Head of caudate nucleus (tissue), 42 donors: ENCODE measurements around the gene EXOSC2.
"Not testable (repeated sequence)": the region's sequence is repeated elsewhere in the genome, so short reads cannot be mapped to it uniquely, and the experiment has no call there.

Source experiments
- DNase-seq, 42 donors: peaks; one replicate each; pipeline versions ENCODE4 v3.0.0 to v3.0.0-alpha.2; 2020 to 2021; ENCODE audit warnings: mixed read lengths in 7 of 42
- intact Hi-C: fragments of 100-400 bp; cut with DNase I; formaldehyde crosslinking; loops from one replicate; pipeline ENCODE4 v1.15.0; 2022

The EXOSC2 gene

DNA sequence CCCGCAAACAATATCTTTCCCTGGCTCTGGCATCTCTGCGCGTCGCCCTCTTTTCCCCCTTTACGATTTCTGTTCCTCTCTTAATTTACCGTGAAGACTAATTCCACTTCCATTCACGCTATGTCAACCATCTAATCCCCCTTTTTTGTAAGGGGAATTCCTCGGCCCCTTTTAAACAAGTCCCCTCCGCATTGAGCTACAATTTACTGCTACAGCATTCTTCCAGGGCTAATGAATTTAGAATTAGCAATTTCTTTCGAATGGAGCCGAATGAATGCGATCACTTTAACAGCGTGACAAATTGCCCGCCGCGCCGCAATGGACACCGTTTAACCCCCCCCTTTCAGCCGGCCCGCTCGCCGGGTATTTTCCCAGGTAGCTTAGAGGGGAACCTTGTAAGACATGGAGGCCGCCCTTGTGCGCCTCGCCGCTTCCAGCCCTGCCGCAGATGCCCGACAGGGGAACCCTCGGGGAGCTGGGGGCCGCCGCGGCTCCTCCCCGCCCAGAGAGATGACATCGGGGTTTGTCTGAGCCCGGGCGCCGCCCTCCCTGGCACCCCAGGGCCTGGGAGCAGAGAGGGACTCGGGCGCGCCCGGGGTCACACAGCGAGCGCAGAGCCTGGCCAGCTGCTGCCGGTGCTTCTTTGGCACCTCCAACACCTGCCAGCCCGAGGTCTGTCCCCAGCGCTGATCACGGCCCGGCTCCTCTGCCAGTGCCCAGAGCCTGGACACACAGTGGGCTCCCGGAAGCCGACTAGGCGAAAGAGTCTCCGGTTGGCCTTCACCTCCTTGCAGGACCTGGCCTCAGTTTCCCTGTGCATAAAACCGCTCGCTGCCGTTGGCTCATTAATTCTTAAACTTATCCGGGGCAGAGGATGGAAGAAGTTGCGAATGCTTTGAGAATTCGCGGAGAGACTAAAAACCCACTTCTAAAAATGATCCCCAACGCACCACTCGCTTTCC, 27.9 kb upstream of the EXOSC2 start:
- intact Hi-C loops: no loop called here
- no peak for DNase-seq

DNA sequence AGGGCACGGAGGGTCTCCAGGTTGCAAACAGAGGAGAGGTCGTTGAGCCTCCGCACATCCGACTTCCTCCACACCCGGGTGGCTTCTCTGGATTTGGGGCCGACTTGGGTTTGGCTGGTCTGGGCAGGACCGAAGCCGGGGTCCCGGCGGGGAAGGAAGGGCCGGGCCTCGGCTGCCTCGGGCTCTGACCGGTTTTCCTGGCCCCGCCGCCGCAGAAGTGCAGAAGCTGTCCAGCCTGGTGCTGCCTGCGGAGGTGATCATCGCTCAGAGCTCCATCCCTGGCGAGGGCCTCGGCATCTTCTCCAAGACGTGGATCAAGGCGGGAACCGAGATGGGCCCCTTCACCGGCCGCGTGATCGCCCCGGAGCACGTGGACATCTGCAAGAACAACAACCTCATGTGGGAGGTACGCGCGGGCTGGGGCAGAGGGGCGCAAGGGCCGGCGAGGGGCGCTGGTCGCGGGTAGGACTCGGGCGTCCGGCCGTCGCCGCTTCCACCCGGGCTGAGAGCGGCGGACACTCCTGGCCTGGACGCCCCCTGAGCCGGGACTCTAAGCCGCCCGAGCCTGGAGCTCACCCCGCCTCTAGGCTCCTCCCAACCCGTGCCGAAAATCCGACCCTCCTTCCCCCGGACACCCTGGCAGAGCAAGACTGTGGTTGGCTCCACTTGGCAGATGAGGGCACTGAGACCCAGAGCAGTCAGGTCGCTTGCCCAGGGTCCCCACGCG, 27.0 kb upstream of the EXOSC2 start:
- intact Hi-C loops: no loop called here
- DNase-seq: no peak

DNA sequence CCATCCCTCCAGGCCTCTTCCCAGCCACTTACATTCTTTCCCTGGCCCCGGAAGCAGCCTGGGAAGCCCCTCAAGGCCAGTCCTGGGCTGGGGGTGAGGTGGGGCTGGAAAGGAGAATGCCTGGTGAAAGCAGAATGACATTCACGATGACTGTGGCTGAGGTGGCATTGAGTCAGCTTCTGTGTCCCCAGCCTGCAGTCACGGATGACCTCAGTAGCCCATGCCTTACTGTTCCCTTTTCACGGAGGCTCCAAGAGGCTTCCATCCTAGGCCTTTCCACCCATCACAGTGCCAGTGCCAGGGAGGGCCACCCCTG, 26.5 kb upstream of the EXOSC2 start:
- intact Hi-C loops: no loop called here

DNA sequence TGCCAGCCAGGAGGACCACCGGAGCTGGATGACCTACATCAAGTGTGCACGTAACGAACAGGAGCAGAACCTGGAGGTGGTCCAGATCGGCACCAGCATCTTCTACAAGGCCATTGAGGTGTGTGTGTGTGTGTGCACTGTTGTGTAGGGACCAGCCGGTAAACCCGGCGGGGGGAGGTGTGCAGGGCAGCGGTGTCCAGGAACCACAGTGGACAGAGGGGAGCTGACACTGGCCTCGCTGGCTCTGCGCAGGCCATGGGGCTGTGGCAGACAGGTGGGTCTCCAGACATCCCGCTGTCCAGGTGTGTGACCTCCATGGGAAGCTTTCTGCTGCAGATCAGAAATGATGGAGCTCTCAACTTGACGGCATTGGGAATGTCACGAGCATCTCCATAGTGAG, 25.4 kb upstream of the EXOSC2 start:
- no peak for DNase-seq
- intact Hi-C loops: no loop called here

More for the DNA sequence above, 26.5 kb upstream of the EXOSC2 start:
- no peak for DNase-seq

DNA sequence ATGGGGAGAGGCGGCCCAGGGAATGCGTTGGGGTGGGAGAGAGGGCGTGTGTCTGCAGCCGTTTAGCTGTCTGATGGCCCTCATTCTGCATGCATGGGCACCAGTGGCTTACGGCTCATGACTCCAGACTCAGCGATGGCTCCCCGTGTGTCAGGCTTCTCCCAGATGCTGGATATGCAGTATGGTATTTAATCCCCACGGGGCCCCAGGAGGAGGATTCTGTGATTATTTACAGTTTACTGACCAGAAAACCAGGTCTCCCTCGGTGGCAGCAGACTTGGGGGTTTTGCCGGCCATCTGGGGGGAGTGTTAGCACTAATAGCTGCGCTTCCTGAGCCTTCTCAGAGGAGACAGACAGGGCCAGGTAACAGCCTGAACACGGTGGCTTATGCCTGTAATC, 24.9 kb upstream of the EXOSC2 start:
- intact Hi-C loops: no loop called here
- DNase-seq: no peak

DNA sequence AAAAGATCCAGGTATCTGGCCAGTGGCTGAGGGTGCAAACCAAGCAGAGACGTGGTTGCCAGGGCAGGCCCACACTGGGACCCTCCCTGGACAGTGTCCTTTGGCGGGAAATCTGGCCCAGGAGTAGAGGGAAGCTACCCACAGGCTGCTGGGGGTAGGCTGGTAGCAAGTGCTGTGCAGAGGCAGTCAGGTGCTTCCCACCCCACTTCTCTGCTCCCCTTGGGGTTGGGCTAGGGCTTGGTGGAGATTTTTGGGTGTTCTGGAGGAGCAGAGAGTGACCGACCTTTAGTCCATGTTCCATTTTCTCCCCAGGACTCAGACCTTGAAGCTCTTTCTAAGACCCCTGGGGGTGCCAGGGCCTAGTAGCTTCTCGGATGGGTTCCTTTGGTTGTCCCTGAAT, 23.6 kb upstream of the EXOSC2 start:
- intact Hi-C loops: no loop called here
- no peak for DNase-seq

DNA sequence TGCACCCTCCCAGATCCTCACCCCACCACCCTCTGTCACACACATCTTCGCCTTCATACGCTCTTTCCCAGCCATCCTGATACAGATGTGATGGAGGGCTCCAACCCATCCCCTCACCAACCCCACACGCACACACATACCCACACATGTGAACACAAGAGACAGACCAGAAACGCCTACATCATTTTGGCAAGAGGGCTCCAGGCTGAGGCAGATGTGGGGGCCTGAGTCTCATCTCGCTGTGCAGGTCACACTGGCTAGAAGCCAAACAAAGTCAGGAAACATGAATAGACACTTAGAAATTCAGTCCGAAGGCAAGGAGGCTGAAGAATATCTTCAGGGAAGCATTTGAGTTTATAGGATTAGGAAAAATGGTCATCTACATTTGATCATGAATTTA, 22.9 kb upstream of the EXOSC2 start:
- intact Hi-C loops: no loop called here
- DNase-seq: no peak

DNA sequence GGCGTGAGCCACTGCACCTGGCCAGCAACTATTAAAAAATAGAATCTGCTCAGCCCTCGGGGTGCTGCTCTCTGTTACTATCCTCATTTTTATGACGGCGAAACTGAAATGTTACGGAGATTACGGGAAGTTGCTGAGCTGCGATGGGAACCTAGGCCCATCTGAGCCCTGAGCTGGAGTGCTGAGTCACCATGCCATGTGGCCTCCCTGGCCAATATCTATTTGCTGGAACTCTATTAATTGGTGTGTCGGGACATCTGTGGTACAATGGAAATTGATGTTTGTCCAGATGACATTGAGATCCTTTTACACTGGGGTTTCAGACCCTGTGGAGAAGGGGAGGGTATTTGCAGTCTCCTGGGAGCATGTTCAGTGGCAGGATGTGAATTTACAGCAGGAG, 21.1 kb upstream of the EXOSC2 start:
- no peak for DNase-seq
- intact Hi-C loops: no loop called here

DNA sequence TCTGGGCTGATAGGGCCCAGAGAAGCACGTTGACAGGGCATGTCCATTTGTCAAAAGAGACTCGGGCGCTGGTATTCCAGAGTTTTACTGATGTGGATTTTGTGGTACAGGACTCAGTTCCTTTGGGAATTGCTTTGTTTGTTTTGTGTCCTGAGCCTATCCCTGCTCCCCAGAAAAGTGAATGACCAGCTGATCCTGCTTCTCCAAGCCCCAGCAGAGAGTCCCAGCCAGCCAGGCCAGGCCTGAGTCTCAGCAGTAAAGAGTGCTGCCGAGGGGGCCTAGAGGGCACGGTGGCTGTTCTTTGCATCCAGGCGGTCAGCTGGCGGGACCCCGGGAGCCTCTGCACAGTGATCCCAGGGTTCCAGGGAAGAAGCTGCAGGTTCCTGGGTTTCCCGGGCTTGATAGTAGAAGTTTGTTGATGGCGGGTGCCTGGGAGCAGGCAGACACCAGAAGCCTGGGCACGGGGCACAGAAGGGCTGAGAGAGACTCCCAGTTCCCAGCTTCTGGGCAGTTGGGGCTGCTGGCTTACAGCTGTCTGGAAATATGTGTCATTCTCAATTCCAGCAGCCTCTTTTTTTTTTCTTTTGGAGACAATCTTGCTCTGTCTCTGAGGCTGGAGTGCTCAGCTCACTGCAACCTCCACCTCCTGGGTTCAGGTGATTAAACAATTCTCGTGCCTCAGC, 20.5 kb upstream of the EXOSC2 start:
- DNase-seq: no peak
- intact Hi-C loops: no loop called here

DNA sequence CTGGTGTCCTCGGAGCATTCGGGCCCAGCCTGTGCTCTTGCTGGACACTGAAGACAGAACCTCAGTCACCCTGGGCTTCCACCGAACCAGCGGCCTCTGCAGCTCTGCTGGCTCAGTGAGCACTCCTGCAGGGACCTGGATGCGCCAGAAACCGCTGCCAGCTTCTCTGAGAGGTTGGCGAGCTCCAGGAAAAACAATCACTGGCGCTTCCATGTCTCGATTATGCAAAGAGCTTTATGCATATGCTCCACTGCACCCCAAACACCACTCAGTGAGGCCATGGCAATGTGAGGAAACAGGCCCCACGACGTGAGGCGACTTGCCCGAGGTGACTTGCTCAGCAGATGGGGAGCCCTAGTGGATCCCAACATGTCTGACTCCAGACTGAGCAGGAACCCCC, 18.2 kb upstream of the EXOSC2 start:
- intact Hi-C loops: no loop called here
- peak in 1 of 42 donors; percentile 6 for DNase-seq

DNA sequence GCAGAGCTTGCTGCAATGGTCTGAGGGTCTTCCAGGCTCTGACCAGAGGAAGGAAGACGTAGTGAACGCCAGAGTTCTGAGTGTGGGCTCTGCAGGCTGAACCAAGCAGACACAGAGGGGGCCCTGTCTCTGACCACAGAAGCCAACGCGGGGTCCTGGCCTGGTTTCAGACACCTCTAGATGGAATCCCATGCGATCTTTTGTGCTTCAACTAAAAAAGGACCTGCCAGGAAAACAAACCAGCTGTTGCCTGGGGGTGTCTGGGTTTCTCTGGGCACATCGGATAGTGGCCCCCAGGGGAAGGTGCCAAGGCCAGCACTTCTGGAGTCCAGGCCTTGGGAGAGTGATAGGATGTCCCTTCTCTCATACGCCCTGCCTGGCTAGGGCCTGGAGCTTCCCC, 16.3 kb upstream of the EXOSC2 start:
- intact Hi-C loops: no loop called here
- DNase-seq: no peak

DNA sequence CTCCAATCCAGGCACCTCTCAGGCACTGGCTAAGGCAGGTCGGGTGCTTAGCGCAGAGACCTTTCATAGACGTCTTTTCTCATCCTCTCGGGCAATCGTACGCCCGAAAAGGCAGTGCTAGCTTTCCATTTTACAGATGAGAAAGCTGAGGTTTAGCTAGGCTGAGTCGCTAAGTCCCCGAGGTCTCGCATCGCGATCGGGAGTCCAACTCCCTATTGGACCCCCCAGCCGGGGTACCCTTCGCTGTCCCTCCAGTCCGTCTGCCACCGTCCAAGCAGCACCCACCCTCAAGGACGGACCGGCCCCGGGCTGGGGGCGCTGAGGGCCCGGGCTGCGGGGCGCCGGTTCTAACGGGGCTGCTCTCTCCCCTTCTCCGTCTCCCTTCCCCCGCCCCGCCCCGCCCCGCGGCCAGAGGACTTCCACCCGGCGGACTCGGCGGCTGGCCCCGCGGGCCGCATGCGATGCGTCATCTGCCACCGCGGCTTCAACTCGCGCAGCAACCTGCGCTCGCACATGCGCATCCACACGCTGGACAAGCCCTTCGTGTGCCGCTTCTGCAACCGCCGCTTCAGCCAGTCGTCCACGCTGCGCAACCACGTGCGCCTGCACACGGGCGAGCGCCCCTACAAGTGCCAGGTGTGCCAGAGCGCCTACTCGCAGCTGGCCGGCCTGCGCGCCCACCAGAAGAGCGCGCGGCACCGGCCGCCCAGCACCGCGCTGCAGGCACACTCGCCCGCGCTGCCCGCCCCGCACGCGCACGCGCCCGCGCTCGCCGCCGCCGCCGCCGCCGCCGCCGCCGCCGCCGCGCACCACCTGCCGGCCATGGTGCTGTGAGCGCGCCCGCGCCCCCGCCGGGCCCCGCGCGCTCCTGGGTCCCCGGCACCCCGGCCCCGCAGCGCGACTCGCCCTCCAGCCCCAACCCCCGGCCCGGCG, 12.5 kb upstream of the EXOSC2 start:
- DNase-seq: peak in 41 of 42 donors; percentile 22 to 86 (median 67)
- intact Hi-C loops: no loop called here

DNA sequence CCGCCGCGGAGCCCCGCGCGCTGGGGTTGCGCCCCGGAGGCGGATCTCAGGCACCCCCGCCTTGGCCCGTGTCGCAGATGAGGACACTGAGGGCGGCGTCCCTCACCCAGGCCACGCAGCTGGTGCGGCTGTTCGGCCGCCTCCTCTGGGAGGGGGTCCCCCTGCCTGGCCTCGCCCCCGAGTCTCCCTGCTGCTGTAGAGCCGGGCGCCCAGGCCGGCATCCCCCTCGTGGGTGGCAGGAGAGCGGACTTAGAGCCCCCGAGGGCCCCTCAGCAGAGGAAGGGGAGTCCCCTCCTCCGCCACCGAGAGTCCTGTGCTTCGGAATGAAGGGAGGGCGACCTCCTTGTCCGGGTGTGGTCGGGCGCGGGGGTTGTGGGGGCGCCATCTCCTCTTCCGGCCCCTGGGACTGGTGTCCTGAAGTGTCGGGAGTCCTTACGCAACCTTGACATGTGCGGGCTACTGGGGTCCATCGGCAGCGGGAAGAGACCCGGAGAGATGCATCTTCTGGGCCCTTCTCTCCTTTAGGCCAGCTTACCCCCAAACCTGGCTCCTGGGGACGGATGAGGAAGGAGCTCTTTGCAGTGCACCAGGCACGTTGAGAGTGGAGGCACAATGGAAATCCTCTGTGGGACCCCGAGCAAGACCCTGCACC, 11.7 kb upstream of the EXOSC2 start:
- intact Hi-C loops: loop anchor here (2.0 kb wide), 1 partner anchor 221 kb away; no protein-coding TSS in a partner anchor
- DNase-seq: peak in 17 of 42 donors; percentile 4 to 49 (median 23)

DNA sequence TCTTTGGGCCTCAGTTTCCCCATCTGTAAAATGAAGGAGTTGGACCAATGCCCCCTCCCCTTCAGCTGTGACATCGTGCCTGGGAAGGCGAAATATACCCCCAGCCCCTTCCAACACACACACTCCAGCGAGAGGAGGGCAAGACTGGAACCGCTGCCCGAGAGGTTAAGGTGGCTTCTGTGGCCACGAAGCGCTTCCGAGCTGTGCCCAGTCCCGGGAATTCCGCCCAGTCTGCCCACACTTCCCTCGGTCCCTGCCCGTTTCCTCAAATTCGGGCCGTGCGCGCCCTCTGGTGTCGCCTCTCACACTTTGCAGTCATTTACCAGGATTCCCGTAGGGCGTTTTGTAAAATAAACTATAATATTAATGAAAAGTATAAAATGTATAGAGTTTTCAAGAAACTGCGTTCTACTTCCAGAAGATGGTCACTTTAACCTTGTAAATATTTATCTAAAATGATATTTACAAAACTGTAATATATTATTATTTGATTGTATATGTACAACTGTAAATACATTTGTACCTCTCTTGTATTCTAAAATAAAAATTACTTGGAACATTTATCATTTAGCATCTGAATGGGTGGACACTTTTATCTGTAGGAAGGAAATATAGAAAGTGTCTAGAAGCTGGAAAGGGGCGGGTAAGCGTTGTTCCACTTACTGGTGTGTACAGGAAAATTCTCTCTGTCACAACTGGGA, 11.0 kb upstream of the EXOSC2 start:
- intact Hi-C loops: loop anchor here (2.0 kb wide), 1 partner anchor 222 kb away; no protein-coding TSS in a partner anchor

DNA sequence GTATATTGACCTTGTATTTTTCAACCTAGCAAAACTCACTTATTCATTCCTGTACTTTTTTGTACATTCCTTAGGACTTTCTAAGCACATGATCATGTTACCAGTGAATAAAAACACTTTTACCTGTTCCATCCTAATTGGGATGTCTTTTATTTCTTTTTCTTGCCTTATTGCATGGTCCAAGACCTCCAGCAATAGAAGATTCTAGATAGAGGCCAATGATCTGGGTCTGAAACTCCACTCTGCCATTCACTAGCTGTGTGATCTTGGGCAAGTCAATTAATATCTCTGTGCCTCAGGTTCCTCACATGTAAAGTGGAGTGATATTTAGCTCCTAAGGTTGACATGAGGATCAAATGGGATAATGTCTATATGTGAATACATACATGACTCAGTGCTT, 8.5 kb upstream of the EXOSC2 start:
- no peak for DNase-seq
- intact Hi-C loops: no loop called here

More for the DNA sequence above, 11.0 kb upstream of the EXOSC2 start:
- peak; percentile 67 to 93 (median 86) for DNase-seq

DNA sequence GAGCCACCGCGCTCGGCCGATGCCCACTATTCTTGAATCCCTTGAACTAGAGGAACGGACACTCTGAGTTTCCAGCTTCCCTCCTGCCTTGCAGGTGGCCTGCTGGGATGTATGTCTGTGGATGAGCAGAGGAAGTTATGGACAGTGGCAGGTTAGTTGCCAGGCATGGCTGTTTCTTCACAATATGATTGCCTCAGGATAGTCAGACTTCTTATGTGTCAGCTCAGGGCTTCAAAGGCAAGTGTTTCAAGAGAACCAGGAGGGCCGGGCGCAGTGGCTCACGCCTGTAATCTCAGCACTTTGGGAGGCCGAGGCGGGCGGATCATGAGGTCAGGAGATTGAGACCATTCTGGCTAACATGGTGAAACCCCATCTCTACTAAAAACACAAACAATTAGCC, 7.6 kb upstream of the EXOSC2 start:
- DNase-seq, intact Hi-C loops: not testable (repeated sequence)

DNA sequence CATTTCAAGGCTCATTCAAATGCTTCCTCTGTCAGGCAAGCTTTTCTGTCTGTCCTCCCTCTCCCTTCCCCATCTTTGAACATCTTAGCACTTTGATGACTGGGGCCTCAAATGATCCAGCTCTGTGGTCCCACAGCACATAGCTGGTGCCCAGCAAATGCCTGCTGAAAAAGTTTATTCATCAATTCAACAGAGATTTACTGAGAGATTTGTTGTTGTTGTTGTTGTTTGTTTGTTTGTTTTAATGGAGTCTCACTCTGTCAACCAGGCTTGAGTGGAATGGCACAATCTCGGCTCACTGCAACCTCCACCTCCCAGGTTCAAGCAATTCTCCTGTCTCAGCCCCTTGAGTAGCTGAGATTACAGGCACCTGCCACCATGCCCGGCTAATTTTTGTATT, 6.0 kb upstream of the EXOSC2 start:
- intact Hi-C loops: no loop called here
- DNase-seq: no peak

DNA sequence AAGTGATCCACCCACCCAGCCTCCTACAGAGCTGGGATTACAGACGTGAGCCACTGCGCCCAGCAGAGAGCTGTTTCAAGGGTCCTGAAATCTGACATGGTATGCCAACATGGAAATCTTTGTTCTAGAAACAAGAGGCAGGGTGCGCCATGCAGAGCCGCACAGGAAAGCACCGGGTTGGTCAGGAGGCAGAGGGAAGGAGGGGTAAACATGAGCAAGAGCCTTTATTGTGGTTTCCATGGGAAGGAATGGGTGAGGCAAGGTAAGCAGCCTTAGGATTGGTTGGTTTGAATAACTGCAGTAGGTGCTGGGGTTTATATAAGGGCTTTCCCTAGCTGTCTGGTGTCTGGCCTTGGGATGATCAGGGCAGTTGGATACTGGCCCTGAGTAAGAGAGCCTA, 5.5 kb upstream of the EXOSC2 start:
- intact Hi-C loops: no loop called here

More for the DNA sequence above, 5.5 kb upstream of the EXOSC2 start:
- DNase-seq: no peak
